WTC11 (cell line): Measurements from ENCODE around the gene CLSTN2. TPM values are rescaled to one million over a fixed set of nuclear protein-coding genes. Genes with fewer than 3 reads are reported as not detected.

Experiments
- ATAC-seq: fragments of 200-7000 bp; cut with Tn5 transposase; 2 replicates; pipeline ENCODE4 v1.10.0; 2021; ENCODE audit warnings: mild to moderate bottlenecking, moderate library complexity
- CTCF ChIA-PET: fragments of 300-600 bp; sonication (Branson Sonifier 250); formaldehyde crosslinking; loops from one replicate; lab custom pipeline; 2021; ENCODE audit warnings: antibody characterized with exemption; lab: Charles Lee
- POLR2A ChIA-PET: fragments of 350-600 bp; sonication (Branson Sonifier 250); formaldehyde crosslinking; loops from one replicate; lab custom pipeline; 2021; ENCODE audit warnings: antibody characterized with exemption; lab: Charles Lee
- DNase-seq: peaks from one replicate; pipeline ENCODE4 v3.0.0; 2021; ENCODE audit warnings: low spot score
- H3K27ac Mint-ChIP-seq: 2 replicates; pipeline ENCODE4 v1.8.0; 2021; ENCODE audit warnings: mixed read lengths
- H3K27me3 Mint-ChIP-seq: 2 replicates; pipeline ENCODE4 v1.8.0; 2021; ENCODE audit warnings: low read depth, mild to moderate bottlenecking, moderate library complexity, mixed read lengths
- H3K36me3 Mint-ChIP-seq: 2 replicates; pipeline ENCODE4 v1.8.0; 2021; ENCODE audit warnings: mixed read lengths
- H3K4me1 Mint-ChIP-seq: 2 replicates; pipeline ENCODE4 v1.8.0; 2022; ENCODE audit warnings: mixed read lengths
- H3K4me3 Mint-ChIP-seq: 2 replicates; pipeline ENCODE4 v1.8.0; 2021; ENCODE audit warnings: mild to moderate bottlenecking, moderate library complexity, mixed read lengths
- H3K9me3 Mint-ChIP-seq: 2 replicates; pipeline ENCODE4 v1.8.0; 2021; ENCODE audit warnings: mixed read lengths
- ESRRA ChIP-seq: sonication (generic); formaldehyde crosslinking; IDR thresholded peaks from 2 replicates; pipeline ENCODE4 v1.8.1; 2022; ENCODE audit warnings: mild to moderate bottlenecking, missing genetic modification reagents, borderline replicate concordance
- FOXP1 ChIP-seq: sonication (generic); formaldehyde crosslinking; IDR thresholded peaks from 2 replicates; pipeline ENCODE4 v1.8.0; 2022; ENCODE audit warnings: missing genetic modification reagents, mild to moderate bottlenecking, moderate library complexity, borderline replicate concordance
- FOXP4 ChIP-seq: sonication (generic); formaldehyde crosslinking; IDR thresholded peaks from 2 replicates; pipeline ENCODE4 v1.8.0; 2022; ENCODE audit warnings: mild to moderate bottlenecking, missing genetic modification reagents
- MXD4 ChIP-seq: fragments of 250-450 bp; sonication (Bioruptor Pico); IDR thresholded peaks from 2 replicates; pipeline ENCODE4 v1.8.0; 2021; ENCODE audit warnings: mild to moderate bottlenecking, moderate library complexity, borderline replicate concordance
- PRDM15 ChIP-seq: sonication (generic); formaldehyde crosslinking; IDR thresholded peaks from 2 replicates; pipeline ENCODE4 v1.8.0; 2022; ENCODE audit warnings: missing genetic modification reagents
- PREB ChIP-seq: sonication (generic); formaldehyde crosslinking; IDR thresholded peaks from 2 replicates; pipeline ENCODE4 v1.8.1; 2022; ENCODE audit warnings: mild to moderate bottlenecking, missing genetic modification reagents, moderate library complexity, borderline replicate concordance
- SMAD4 ChIP-seq: sonication (generic); formaldehyde crosslinking; IDR thresholded peaks from 2 replicates; pipeline ENCODE4 v1.8.0; 2022; ENCODE audit warnings: mild to moderate bottlenecking, missing genetic modification reagents
- TEAD1 ChIP-seq: sonication (generic); formaldehyde crosslinking; IDR thresholded peaks from 2 replicates; pipeline ENCODE4 v1.8.0; 2022; ENCODE audit warnings: mild to moderate bottlenecking, missing genetic modification reagents
- TP53 ChIP-seq: sonication (generic); formaldehyde crosslinking; IDR thresholded peaks from 2 replicates; pipeline ENCODE4 v1.8.1; 2023; ENCODE audit warnings: mild to moderate bottlenecking, missing genetic modification reagents
- USF1 ChIP-seq: sonication (generic); formaldehyde crosslinking; IDR thresholded peaks from 2 replicates; pipeline ENCODE4 v1.8.0; 2022; ENCODE audit warnings: mild to moderate bottlenecking, missing genetic modification reagents
- ZNF232 ChIP-seq: sonication (generic); formaldehyde crosslinking; IDR thresholded peaks from 2 replicates; pipeline ENCODE4 v1.8.0; 2022; ENCODE audit warnings: mild to moderate bottlenecking, missing genetic modification reagents
- total RNA-seq: library from RNA; stranded (reverse); gene quantifications from 3 replicates; pipeline ENCODE4 v1.2.3, GENCODE V29; 2021
- TF ChIP-seq, protein P1 (sequence below): sonication (generic); formaldehyde crosslinking; IDR thresholded peaks from 2 replicates; pipeline ENCODE4 v1.8.0; 2023; ENCODE audit warnings: missing genetic modification reagents, mild to moderate bottlenecking, borderline replicate concordance
- TF ChIP-seq, protein P2 (sequence below): fragments of 200-600 bp; IDR thresholded peaks from 2 replicates; pipeline ENCODE4 v1.8.0; 2022; ENCODE audit warnings: antibody characterized with exemption
- TF ChIP-seq, protein P3 (sequence below): sonication (generic); formaldehyde crosslinking; conservative IDR thresholded peaks from 2 replicates; pipeline ENCODE4 v1.8.1; 2022; ENCODE audit warnings: mild to moderate bottlenecking, missing genetic modification reagents

The CLSTN2 gene
- total RNA-seq, 1 experiment from 2014 or later = 0.35 TPM

DNA sequence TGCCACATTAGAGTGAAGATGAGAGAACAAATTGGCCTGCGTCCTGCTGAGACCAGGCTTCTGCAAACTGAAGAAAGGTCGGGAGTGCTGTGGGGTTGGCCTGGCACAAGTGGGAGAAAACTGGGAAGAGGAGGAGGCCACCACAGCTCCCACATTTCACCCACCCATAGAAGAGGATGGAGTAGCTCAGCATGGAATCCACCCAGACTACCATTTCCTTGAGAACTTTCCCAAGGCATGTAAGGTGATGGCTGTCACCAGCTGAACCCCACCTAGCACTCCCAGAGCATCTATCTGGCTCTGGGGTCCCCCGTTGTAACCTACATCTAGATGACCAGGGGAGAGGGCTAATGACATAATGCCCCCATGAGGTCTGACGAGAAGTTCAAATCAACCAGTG is 622.5 kb downstream of the CLSTN2 start:
- H3K9me3 Mint-ChIP-seq = 0 out of 2 replicates have a peak, but pooled peaks cover under 1% of the 10 kb centered on the region
- no peaks in the 10 kb centered on the region for H3K4me1 Mint-ChIP-seq
- no peak for DNase-seq
- CTCF ChIA-PET = no interaction called here
- TF ChIP-seq PREB (CRISPR knock-in tag) (no peak), ZNF232 (CRISPR knock-in tag) (no peak), TEAD1 (CRISPR knock-in tag) (no peak)
- TF ChIP-seq, all 79 proteins: peak for 0
- POLR2A ChIA-PET = no interaction called here
- Mint-ChIP-seq H3K4me3 (no peak overlapping the region), H3K36me3 (no peaks in the 10 kb centered on the region), H3K27me3 (no peaks in the 10 kb centered on the region), H3K27ac (no peak overlapping the region)
- no peak for ATAC-seq

GRCh38 chr3:140559546-140559945 is 624.6 kb downstream of the CLSTN2 start:
- DNase-seq = no peak
- H3K4me1 Mint-ChIP-seq = no peaks in the 10 kb centered on the region
- TF ChIP-seq USF1 (CRISPR knock-in tag) = no peak
- TF ChIP-seq FOXP4 (CRISPR knock-in tag) = no peak
- no peak for TF ChIP-seq PRDM15 (CRISPR knock-in tag)
- TF ChIP-seq, protein P1, sequence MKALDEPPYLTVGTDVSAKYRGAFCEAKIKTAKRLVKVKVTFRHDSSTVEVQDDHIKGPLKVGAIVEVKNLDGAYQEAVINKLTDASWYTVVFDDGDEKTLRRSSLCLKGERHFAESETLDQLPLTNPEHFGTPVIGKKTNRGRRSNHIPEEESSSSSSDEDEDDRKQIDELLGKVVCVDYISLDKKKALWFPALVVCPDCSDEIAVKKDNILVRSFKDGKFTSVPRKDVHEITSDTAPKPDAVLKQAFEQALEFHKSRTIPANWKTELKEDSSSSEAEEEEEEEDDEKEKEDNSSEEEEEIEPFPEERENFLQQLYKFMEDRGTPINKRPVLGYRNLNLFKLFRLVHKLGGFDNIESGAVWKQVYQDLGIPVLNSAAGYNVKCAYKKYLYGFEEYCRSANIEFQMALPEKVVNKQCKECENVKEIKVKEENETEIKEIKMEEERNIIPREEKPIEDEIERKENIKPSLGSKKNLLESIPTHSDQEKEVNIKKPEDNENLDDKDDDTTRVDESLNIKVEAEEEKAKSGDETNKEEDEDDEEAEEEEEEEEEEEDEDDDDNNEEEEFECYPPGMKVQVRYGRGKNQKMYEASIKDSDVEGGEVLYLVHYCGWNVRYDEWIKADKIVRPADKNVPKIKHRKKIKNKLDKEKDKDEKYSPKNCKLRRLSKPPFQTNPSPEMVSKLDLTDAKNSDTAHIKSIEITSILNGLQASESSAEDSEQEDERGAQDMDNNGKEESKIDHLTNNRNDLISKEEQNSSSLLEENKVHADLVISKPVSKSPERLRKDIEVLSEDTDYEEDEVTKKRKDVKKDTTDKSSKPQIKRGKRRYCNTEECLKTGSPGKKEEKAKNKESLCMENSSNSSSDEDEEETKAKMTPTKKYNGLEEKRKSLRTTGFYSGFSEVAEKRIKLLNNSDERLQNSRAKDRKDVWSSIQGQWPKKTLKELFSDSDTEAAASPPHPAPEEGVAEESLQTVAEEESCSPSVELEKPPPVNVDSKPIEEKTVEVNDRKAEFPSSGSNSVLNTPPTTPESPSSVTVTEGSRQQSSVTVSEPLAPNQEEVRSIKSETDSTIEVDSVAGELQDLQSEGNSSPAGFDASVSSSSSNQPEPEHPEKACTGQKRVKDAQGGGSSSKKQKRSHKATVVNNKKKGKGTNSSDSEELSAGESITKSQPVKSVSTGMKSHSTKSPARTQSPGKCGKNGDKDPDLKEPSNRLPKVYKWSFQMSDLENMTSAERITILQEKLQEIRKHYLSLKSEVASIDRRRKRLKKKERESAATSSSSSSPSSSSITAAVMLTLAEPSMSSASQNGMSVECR (CRISPR knock-in tag) = no peak
- no peak for TF ChIP-seq TP53 (CRISPR knock-in tag)
- TF ChIP-seq, protein P2, sequence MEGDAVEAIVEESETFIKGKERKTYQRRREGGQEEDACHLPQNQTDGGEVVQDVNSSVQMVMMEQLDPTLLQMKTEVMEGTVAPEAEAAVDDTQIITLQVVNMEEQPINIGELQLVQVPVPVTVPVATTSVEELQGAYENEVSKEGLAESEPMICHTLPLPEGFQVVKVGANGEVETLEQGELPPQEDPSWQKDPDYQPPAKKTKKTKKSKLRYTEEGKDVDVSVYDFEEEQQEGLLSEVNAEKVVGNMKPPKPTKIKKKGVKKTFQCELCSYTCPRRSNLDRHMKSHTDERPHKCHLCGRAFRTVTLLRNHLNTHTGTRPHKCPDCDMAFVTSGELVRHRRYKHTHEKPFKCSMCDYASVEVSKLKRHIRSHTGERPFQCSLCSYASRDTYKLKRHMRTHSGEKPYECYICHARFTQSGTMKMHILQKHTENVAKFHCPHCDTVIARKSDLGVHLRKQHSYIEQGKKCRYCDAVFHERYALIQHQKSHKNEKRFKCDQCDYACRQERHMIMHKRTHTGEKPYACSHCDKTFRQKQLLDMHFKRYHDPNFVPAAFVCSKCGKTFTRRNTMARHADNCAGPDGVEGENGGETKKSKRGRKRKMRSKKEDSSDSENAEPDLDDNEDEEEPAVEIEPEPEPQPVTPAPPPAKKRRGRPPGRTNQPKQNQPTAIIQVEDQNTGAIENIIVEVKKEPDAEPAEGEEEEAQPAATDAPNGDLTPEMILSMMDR = no peak
- no peak for TF ChIP-seq ESRRA
- TF ChIP-seq FOXP1 = no peak
- TF ChIP-seq TEAD1 (CRISPR knock-in tag) = no peak
- no peak for TF ChIP-seq SMAD4
- TF ChIP-seq MXD4 (CRISPR knock-in tag) = no peak
- TF ChIP-seq, protein P3, sequence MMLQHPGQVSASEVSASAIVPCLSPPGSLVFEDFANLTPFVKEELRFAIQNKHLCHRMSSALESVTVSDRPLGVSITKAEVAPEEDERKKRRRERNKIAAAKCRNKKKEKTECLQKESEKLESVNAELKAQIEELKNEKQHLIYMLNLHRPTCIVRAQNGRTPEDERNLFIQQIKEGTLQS (CRISPR knock-in tag) = no peak
- ATAC-seq = no peak
- CTCF ChIA-PET = no interaction called here
- no peak overlapping the region for H3K4me3 Mint-ChIP-seq
- H3K27ac Mint-ChIP-seq = no peak overlapping the region
- peaks cover 11% of the 10 kb centered on the region for H3K9me3 Mint-ChIP-seq
- POLR2A ChIA-PET = no interaction called here
- no peaks in the 10 kb centered on the region for H3K27me3 Mint-ChIP-seq
- H3K36me3 Mint-ChIP-seq = no peaks in the 10 kb centered on the region
